HG02571 (cell line): ENCODE results near the gene SCPEP1.

Experiments used
- ATAC-seq: cut with Tn5 transposase; IDR thresholded peaks from one replicate; pipeline ENCODE4 v1.9.1; 2021; ENCODE audit warnings: mild to moderate bottlenecking, moderate library complexity; ENCODE audit not compliant: unreplicated experiment

The SCPEP1 gene

GRCh38 chr17:57037411-57037810, 59.5 kb downstream of the SCPEP1 start:
- no peak for ATAC-seq

- ATAC-seq, result no peak
Observed at GRCh38 chr17:57038486-57038885, 60.6 kb downstream of the SCPEP1 start.

- no peak for ATAC-seq
Observed at GRCh38 chr17:57040571-57040970, 62.6 kb downstream of the SCPEP1 start.

GRCh38 chr17:57043276-57043675, 65.3 kb downstream of the SCPEP1 start:
- no peak for ATAC-seq

GRCh38 chr17:57044976-57045867, 67.3 kb downstream of the SCPEP1 start:
- no peak for ATAC-seq

GRCh38 chr17:57045868-57046704, 68.2 kb downstream of the SCPEP1 start:
- ATAC-seq, result peak; percentile 77

- no peak for ATAC-seq
Observed at GRCh38 chr17:57046749-57047148, 68.8 kb downstream of the SCPEP1 start.

GRCh38 chr17:57048096-57048495, 70.2 kb downstream of the SCPEP1 start:
- no peak for ATAC-seq

- ATAC-seq, result no peak
Observed at GRCh38 chr17:57050306-57050705, 72.4 kb downstream of the SCPEP1 start.

GRCh38 chr17:57051886-57052361, 74.0 kb downstream of the SCPEP1 start:
- no peak for ATAC-seq
